HG02970 (cell line): ENCODE measurements around the gene CCL15.

Experiments used
- ATAC-seq: cut with Tn5 transposase; IDR thresholded peaks from one replicate; pipeline ENCODE4 v1.9.1; 2021; ENCODE audit warnings: mild to moderate bottlenecking, moderate library complexity, moderate number of reproducible peaks; ENCODE audit not compliant: unreplicated experiment, low FRiP score

CCL15 gene

GRCh38 chr17:35949401-35949800, 52.0 kb downstream of the CCL15 start:
- no peak for ATAC-seq

GRCh38 chr17:35948092-35948491, 53.3 kb downstream of the CCL15 start:
- ATAC-seq = no peak
